SK-N-SH (cell line): ENCODE results near the gene HSD17B11. TPM values are rescaled to one million over a fixed set of nuclear protein-coding genes. Genes with fewer than 3 reads are reported as not detected.
"Not testable (repeated sequence)": the region's sequence is repeated elsewhere in the genome, so short reads cannot be mapped to it uniquely, and the experiment has no call there.

Experiments
- CTCF ChIA-PET: fragments of 300-600, 350-600 bp; formaldehyde crosslinking; extraction: SDS; loops from one replicate; lab custom pipeline; 2021; lab: Yijun Ruan, JAX
- POLR2A ChIA-PET: fragments of 350-600 bp; sonication (Branson Sonifier 250); formaldehyde crosslinking; extraction: SDS; loops from one replicate; lab custom pipeline; 2020; ENCODE audit warnings: antibody characterized with exemption, inconsistent platforms; lab: Yijun Ruan, JAX
- DNase-seq: peaks from one replicate; pipeline ENCODE4 v3.0.0; 2012
- H2AFZ ChIP-seq: fragments of 200-600 bp; sonication (generic); 2 replicates; pipeline ENCODE4 v1.8.1; 2016; ENCODE audit warnings: antibody characterized with exemption, mild to moderate bottlenecking, low read depth
- H3F3A ChIP-seq: fragments of 200-600 bp; sonication (generic); replicated peaks from 2 replicates; pipeline ENCODE3; 2016; ENCODE audit warnings: antibody characterized with exemption, mild to moderate bottlenecking; ENCODE audit not compliant: insufficient read depth
- H3K27ac ChIP-seq, 2 experiments: fragments of 200-500 bp in 1 of 2; fragments of 200-600 bp in 1 of 2; sonication (Bioruptor generic) in 1 of 2; sonication (generic), shearing (Covaris generic) in 1 of 2; 2 replicates each; pipeline versions ENCODE4 v1.5.1 to v1.6.1; 2014 to 2016; ENCODE audit warnings: low read depth in 2 of 2, inconsistent platforms in 1 of 2, low read length in 1 of 2, mild to moderate bottlenecking in 1 of 2, mixed read lengths in 1 of 2
- H3K27me3 ChIP-seq: fragments of 200-600 bp; sonication (generic), shearing (Covaris generic); 2 replicates; pipeline ENCODE4 v1.6.1; 2016; ENCODE audit warnings: mixed run types; ENCODE audit not compliant: insufficient read depth
- H3K36me3 ChIP-seq, 2 experiments: fragments of 200-500 bp in 1 of 2; fragments of 200-600 bp in 1 of 2; sonication (Bioruptor generic) in 1 of 2; sonication (generic) in 1 of 2; replicated peaks in 1 of 2; 2 replicates each; pipeline versions ENCODE3 to v1.5.1; 2014 to 2016; ENCODE audit warnings: low read length in 1 of 2, mild to moderate bottlenecking in 1 of 2; ENCODE audit not compliant: insufficient read depth in 2 of 2, control insufficient read depth in 1 of 2
- H3K4me1 ChIP-seq, 2 experiments: fragments of 200-500 bp in 1 of 2; fragments of 200-600 bp in 1 of 2; sonication (Bioruptor generic) in 1 of 2; sonication (generic), shearing (Covaris generic) in 1 of 2; 2 replicates each; pipeline versions ENCODE4 v1.5.1 to v1.6.1; 2014 to 2016; ENCODE audit warnings: low read depth in 1 of 2, low read length in 1 of 2, mixed run types in 1 of 2; ENCODE audit not compliant: insufficient read depth in 2 of 2, control insufficient read depth in 1 of 2
- H3K4me2 ChIP-seq: fragments of 200-600 bp; sonication (generic), shearing (Covaris generic); 2 replicates; pipeline ENCODE4 v1.6.1; 2017; ENCODE audit warnings: mixed run types
- H3K4me3 ChIP-seq, 2 experiments: fragments of 200-500 bp in 1 of 2; fragments of 200-600 bp in 1 of 2; sonication (Bioruptor generic) in 1 of 2; sonication (generic), shearing (Covaris generic) in 1 of 2; 2 replicates each; pipeline versions ENCODE4 v1.5.1 to v1.8.1; 2014 to 2016; ENCODE audit warnings: low read depth in 2 of 2, inconsistent platforms in 1 of 2, low read length in 1 of 2, mild to moderate bottlenecking in 1 of 2, mixed read lengths in 1 of 2, moderate library complexity in 1 of 2
- H3K79me2 ChIP-seq: fragments of 200-600 bp; sonication (generic); 2 replicates; pipeline ENCODE4 v1.8.1; 2017; ENCODE audit warnings: mild to moderate bottlenecking; ENCODE audit not compliant: insufficient read depth
- H3K9ac ChIP-seq: fragments of 200-600 bp; sonication (generic); 2 replicates; pipeline ENCODE4 v1.6.1; 2017; ENCODE audit warnings: mixed run types
- H3K9me2 ChIP-seq: fragments of 200-600 bp; sonication (generic); 2 replicates; pipeline ENCODE4 v1.6.1; 2017; ENCODE audit warnings: mixed run types
- H3K9me3 ChIP-seq: fragments of 200-600 bp; sonication (generic); 2 replicates; pipeline ENCODE4 v1.6.1; 2017; ENCODE audit warnings: mixed run types, mild to moderate bottlenecking, moderate library complexity
- H4K20me1 ChIP-seq: fragments of 200-600 bp; sonication (generic); 2 replicates; pipeline ENCODE4 v1.6.1; 2017; ENCODE audit warnings: mild to moderate bottlenecking, mixed run types; ENCODE audit not compliant: insufficient read depth
- CHD2 ChIP-seq: fragments of 150-350 bp; IDR thresholded peaks from 2 replicates; pipeline ENCODE4 v1.6.1; 2018; ENCODE audit warnings: low read length; ENCODE audit not compliant: partially characterized antibody
- CTCF ChIP-seq: fragments of 200-600 bp; sonication (generic); IDR thresholded peaks from 2 replicates; pipeline ENCODE4 v1.6.1; 2017; ENCODE audit warnings: antibody characterized with exemption, mild to moderate bottlenecking, moderate library complexity
- FOSL2 ChIP-seq: IDR thresholded peaks from 2 replicates; pipeline ENCODE4 v1.4.0; 2012; ENCODE audit warnings: low read depth, mild to moderate bottlenecking, moderate library complexity, borderline replicate concordance
- FOXM1 ChIP-seq: IDR thresholded peaks from 2 replicates; pipeline ENCODE4 v1.4.0; 2012; ENCODE audit warnings: low read depth, mild to moderate bottlenecking
- GABPA ChIP-seq: IDR thresholded peaks from 2 replicates; pipeline ENCODE4 v1.4.0; 2012; ENCODE audit warnings: low read depth, mild to moderate bottlenecking
- GATA2 ChIP-seq: sonication (generic); formaldehyde crosslinking; IDR thresholded peaks from 2 replicates; pipeline ENCODE4 v1.5.0; 2020; ENCODE audit warnings: mild to moderate bottlenecking, missing genetic modification reagents
- IRF3 ChIP-seq: fragments of 150-350 bp; IDR thresholded peaks from 2 replicates; pipeline ENCODE4 v1.6.1; 2016; ENCODE audit warnings: mild to moderate bottlenecking, low read depth, low read length
- JUND ChIP-seq: IDR thresholded peaks from 2 replicates; pipeline ENCODE4 v1.4.0; 2012
- MEF2A ChIP-seq: IDR thresholded peaks from 2 replicates; pipeline ENCODE4 v1.4.0; 2012; ENCODE audit warnings: low read depth, borderline replicate concordance
- MXI1 ChIP-seq: IDR thresholded peaks from 2 replicates; pipeline ENCODE4 v1.6.1; 2012; ENCODE audit warnings: mild to moderate bottlenecking, low read depth, low read length, improper control_type of control experiment
- NRF1 ChIP-seq: IDR thresholded peaks from 2 replicates; pipeline ENCODE4 v1.6.1; 2012; ENCODE audit warnings: low read depth, mild to moderate bottlenecking, low read length
- PBX3 ChIP-seq: IDR thresholded peaks from 2 replicates; pipeline ENCODE4; 2012
- RAD21 ChIP-seq: IDR thresholded peaks from 2 replicates; pipeline ENCODE4 v1.6.1; 2012; ENCODE audit warnings: mild to moderate bottlenecking, low read length
- RXRA ChIP-seq: IDR thresholded peaks from 2 replicates; pipeline ENCODE4 v1.4.0; 2012; ENCODE audit warnings: low read depth, mild to moderate bottlenecking, borderline replicate concordance
- SIN3A ChIP-seq: IDR thresholded peaks from 2 replicates; pipeline ENCODE4 v1.6.1; 2012; ENCODE audit warnings: low read depth, mild to moderate bottlenecking, low read length, moderate library complexity, borderline replicate concordance
- SMC3 ChIP-seq: IDR thresholded peaks from 2 replicates; pipeline ENCODE4 v1.6.1; 2012; ENCODE audit warnings: low read depth, low read length, improper control_type of control experiment
- TEAD4 ChIP-seq: IDR thresholded peaks from 2 replicates; pipeline ENCODE4 v1.4.0; 2012; ENCODE audit warnings: mild to moderate bottlenecking, borderline replicate concordance; ENCODE audit not compliant: insufficient read depth
- USF2 ChIP-seq: fragments of 150-350 bp; IDR thresholded peaks from 2 replicates; pipeline ENCODE4 v1.6.1; 2017; ENCODE audit warnings: antibody characterized with exemption, low read length, low read depth, borderline replicate concordance
- WGBS: methylation state at CpG from one replicate; pipeline ENCODE4 v1.1.6; 2017; ENCODE audit warnings: low lambda C conversion rate; 5-methylcytosine and 5-hydroxymethylcytosine counted together
- polyA plus RNA-seq, 3 experiments: library from polyadenylated mRNA; depleted of rRNA; stranded (reverse); fragments of >200 nt; gene quantifications; 2 replicates each; pipeline ENCODE4 v1.2.3, GENCODE V29; 2012

HSD17B11 gene
- polyA plus RNA-seq, 1 of the 3 experiments (the other 2 are of a cell fraction) = 13.2 TPM

- no peaks in the 10 kb centered on the region for H3F3A ChIP-seq
- H3K27me3 ChIP-seq = no peaks in the 10 kb centered on the region
- no peak overlapping the region for H3K9ac ChIP-seq
- H2AFZ ChIP-seq = no peak overlapping the region
- no peaks in the 10 kb centered on the region; a peak in 1 of 4 replicates for H3K4me1 ChIP-seq
- H3K27ac ChIP-seq = no peak overlapping the region
- 25% methylated on average over 1 of the region's 1 CpG for WGBS
- no peaks in the 10 kb centered on the region for H3K79me2 ChIP-seq
- no peaks in the 10 kb centered on the region for H3K36me3 ChIP-seq
- DNase-seq = no peak
- H3K4me2 ChIP-seq = no peak overlapping the region
- no peaks in the 10 kb centered on the region; the same call in 1 of the 2 replicates for H3K9me3 ChIP-seq
- H3K4me3 ChIP-seq = no peak overlapping the region
- no peaks in the 10 kb centered on the region for H3K9me2 ChIP-seq
- ChIA-PET POLR2A (interaction anchor here (0.9 kb wide), 1 partner anchor 9 kb away, joined by 5 read pairs; the partner anchor contains the start of gene HSD17B11), CTCF (interaction anchor here (1.2 to 2.2 kb wide), 2 partner anchors 24 to 65 kb away, joined by 3 to 8 read pairs; no protein-coding TSS in a partner anchor)
- H4K20me1 ChIP-seq = no peaks in the 10 kb centered on the region
- no peak for TF ChIP-seq RXRA
Measured at GRCh38 chr4:87399954-87400353, 9.0 kb upstream of the HSD17B11 start.

DNA sequence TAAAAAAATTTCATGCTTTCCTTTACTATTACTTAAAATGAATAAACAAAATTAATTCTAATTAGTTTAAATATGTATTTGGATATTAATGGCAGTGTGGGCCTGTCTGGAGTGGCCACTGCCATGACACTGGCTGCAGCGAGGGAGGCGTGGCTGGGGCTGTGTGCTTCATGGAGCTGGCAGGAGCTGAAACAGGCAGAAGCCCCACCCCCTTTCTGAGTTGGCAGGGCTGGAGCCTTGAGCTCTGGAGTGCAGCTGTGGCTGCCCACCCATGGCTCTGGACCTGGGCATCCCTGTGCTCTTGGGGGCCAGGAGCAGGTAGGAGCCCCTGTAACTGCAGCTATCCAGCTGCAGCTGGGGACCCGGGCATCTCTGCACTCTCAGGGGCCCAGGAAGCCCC lies 8.2 kb upstream of the HSD17B11 start:
- Histone ChIP-seq H4K20me1 (no peaks in the 10 kb centered on the region), H3K27me3 (no peaks in the 10 kb centered on the region), H3K4me3 (no peak overlapping the region), H3K4me2 (no peak overlapping the region), H3K27ac (no peak overlapping the region), H2AFZ (no peak overlapping the region), H3F3A (no peaks in the 10 kb centered on the region), H3K9ac (no peak overlapping the region), H3K9me2 (no peaks in the 10 kb centered on the region), H3K79me2 (no peaks in the 10 kb centered on the region), H3K9me3 (no peaks in the 10 kb centered on the region; the same call in 1 of the 2 replicates), H3K4me1 (no peaks in the 10 kb centered on the region; a peak in 1 of 4 replicates), H3K36me3 (no peaks in the 10 kb centered on the region)
- ChIA-PET POLR2A (interaction anchor here (0.9 kb wide), 1 partner anchor 8 kb away, joined by 5 read pairs; the partner anchor contains the start of gene HSD17B11), CTCF (interaction anchor here (2.2 kb wide), 1 partner anchor 23 kb away, joined by 8 read pairs; no protein-coding TSS in a partner anchor)
- TF ChIP-seq FOXM1 = no peak
- TF ChIP-seq CTCF = no peak
- no peak for TF ChIP-seq FOSL2
- TF ChIP-seq JUND = no peak
- TF ChIP-seq TEAD4 = no peak
- no peak for TF ChIP-seq SIN3A
- no peak for TF ChIP-seq MXI1
- TF ChIP-seq PBX3 = no peak
- TF ChIP-seq RAD21 = no peak
- TF ChIP-seq GABPA = no peak
- no peak for TF ChIP-seq NRF1
- TF ChIP-seq MEF2A = no peak
- no peak for TF ChIP-seq CHD2
- TF ChIP-seq USF2 = no peak
- no peak for TF ChIP-seq GATA2 (CRISPR knock-in tag)
- no peak for TF ChIP-seq SMC3
- TF ChIP-seq IRF3 = no peak
- no peak for TF ChIP-seq RXRA
- 100% methylated on average over 2 of the region's 3 CpGs for whole genome bisulfite sequencing
- peak; percentile 39 for DNase-seq

GRCh38 chr4:87395851-87396250 lies 4.9 kb upstream of the HSD17B11 start:
- H3K4me3 ChIP-seq, H3K27ac ChIP-seq, POLR2A ChIA-PET, H3K4me1 ChIP-seq, H4K20me1 ChIP-seq, H3K4me2 ChIP-seq, H3K9me2 ChIP-seq, H3K79me2 ChIP-seq, H3K9ac ChIP-seq, DNase-seq, H3K9me3 ChIP-seq, H2AFZ ChIP-seq, H3K27me3 ChIP-seq, H3K36me3 ChIP-seq: not testable (repeated sequence)
- peaks cover 14% of the 10 kb centered on the region for H3F3A ChIP-seq
- CTCF ChIA-PET = interaction anchor here (1.2 kb wide), 1 partner anchor 27 kb away, joined by 3 read pairs; the partner anchor contains the start of gene NUDT9
- 100% methylated on average over 5 of the region's 20 CpGs for WGBS
